Tibial nerve (tissue), 4 donors: ENCODE results near the gene RPL11. TPM values are rescaled to one million over a fixed set of nuclear protein-coding genes. Genes with fewer than 3 reads are reported as not detected.
"Not testable (repeated sequence)": the region's sequence is repeated elsewhere in the genome, so short reads cannot be mapped to it uniquely, and the experiment has no call there.

Source experiments
- DNase-seq, 2 donors: peaks; one replicate each; pipeline ENCODE4 v3.0.0-alpha.2; 2019; ENCODE audit warnings: low spot score in 2 of 2
- H3K27ac ChIP-seq, 4 donors: fragments of 200-600 bp; sonication (generic) in 3 of 4; one replicate each; pipeline ENCODE4 v1.5.1; 2017 to 2019; ENCODE audit warnings: mild to moderate bottlenecking in 1 of 4
- H3K27me3 ChIP-seq, 2 donors: fragments of 200-600 bp; sonication (generic) in 1 of 2; one replicate each; pipeline versions ENCODE4 v1.5.1 to v1.6.0; 2017 to 2019
- H3K36me3 ChIP-seq, 3 donors: fragments of 200-600 bp; sonication (generic); one replicate each; pipeline ENCODE4 v1.5.1; 2018 to 2019
- H3K4me1 ChIP-seq, 4 donors: fragments of 200-600 bp; sonication (generic) in 3 of 4; one replicate each; pipeline ENCODE4 v1.5.1; 2017 to 2019
- H3K4me3 ChIP-seq, 4 donors: fragments of 200-600 bp; sonication (generic) in 3 of 4; one replicate each; pipeline ENCODE4 v1.5.1; 2017 to 2019; ENCODE audit warnings: mild to moderate bottlenecking in 1 of 4, moderate library complexity in 1 of 4
- H3K9me3 ChIP-seq, 4 donors: fragments of 200-600 bp; sonication (generic) in 3 of 4; one replicate each; pipeline ENCODE4 v1.5.1; 2017 to 2019
- EP300 ChIP-seq, 2 donors: sonication (generic); formaldehyde crosslinking; IDR thresholded peaks; one replicate each; pipeline ENCODE4 v1.6.1; 2017; ENCODE audit warnings: antibody characterized with exemption in 2 of 2, mild to moderate bottlenecking in 1 of 2
- POLR2A ChIP-seq, 2 donors: fragments of 450-650 bp; IDR thresholded peaks; one replicate each; pipeline ENCODE4 v1.6.1; 2017; ENCODE audit warnings: antibody characterized with exemption in 2 of 2, mild to moderate bottlenecking in 2 of 2, moderate library complexity in 2 of 2
- WGBS, 2 donors: methylation state at CpG; one replicate each; pipeline ENCODE4 v1.1.5; 2018; 5-methylcytosine and 5-hydroxymethylcytosine counted together
- total RNA-seq, 4 donors: library from RNA; depleted of rRNA; stranded (reverse); fragments of >200 nt; gene quantifications; one replicate each; pipeline ENCODE4 v1.1.0, GENCODE V29; 2016
- TF ChIP-seq, protein P1 (sequence below), 5 experiments: fragments of 200-600 bp in 3 of 5; fragments of 450-650 bp in 2 of 5; sonication (generic) in 3 of 5; IDR thresholded peaks; one replicate each; pipeline ENCODE4 v1.5.1; 2016 to 2019; ENCODE audit warnings: antibody characterized with exemption in 5 of 5, mild to moderate bottlenecking in 3 of 5, moderate library complexity in 2 of 5

RPL11 gene
- total RNA-seq, 4 donors from 2014 or later: 739 to 843 (median 765) TPM

DNA sequence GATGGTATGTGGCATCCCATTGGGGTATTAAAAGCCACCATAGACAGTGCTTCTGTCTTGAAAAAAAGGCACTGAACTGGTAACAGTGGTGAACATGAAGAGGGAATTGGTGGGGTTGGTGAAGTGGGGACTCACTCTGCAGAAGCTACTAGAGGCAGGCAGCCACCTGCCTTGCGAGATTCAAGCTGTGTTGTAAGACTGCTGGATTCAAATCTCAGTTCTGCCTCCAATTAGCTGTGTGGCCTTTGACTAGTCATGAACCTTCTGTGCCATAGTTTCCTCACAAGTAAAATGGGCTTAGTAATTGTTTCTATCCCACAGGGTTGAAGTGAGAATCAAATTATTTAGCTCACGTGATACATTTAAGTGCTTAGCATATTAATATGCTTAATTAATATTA lies 35.1 kb downstream of the RPL11 start:
- WGBS, 2 donors: 80 to 85% methylated on average over 2 of the region's 2 CpGs
- no peak for DNase-seq
- no peaks in the 10 kb centered on the region for H3K27me3 ChIP-seq

DNA sequence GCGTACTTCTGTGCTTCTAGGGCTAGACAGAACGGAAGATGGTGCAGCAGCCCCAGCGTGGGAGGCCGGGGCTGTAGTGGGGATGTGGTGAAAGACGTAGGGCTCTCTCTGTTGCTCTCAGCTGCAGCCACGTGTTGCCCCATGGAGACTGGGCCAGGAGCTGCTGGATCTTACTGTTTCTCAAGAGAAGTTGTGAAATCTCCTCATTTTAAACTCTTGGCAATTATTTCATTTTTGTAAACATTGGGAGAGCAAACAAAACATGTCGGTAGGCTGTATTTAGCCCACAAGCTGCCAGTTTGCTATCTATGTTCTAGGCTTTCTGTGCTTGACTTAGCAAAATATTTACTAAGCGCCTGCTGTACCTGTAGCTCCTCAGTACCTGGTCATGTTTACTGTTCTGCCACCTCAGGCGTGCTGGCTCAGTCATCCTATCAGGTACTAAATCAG lies 35.8 kb downstream of the RPL11 start:
- 53 to 62% methylated on average over 9 of the region's 9 CpGs for WGBS, 2 donors
- peak overlapping the region in 3 of 4 donors; percentile 26 to 74 (median 33) for H3K27ac ChIP-seq

More for the DNA sequence above, 35.1 kb downstream of the RPL11 start:
- TF ChIP-seq, protein P1, sequence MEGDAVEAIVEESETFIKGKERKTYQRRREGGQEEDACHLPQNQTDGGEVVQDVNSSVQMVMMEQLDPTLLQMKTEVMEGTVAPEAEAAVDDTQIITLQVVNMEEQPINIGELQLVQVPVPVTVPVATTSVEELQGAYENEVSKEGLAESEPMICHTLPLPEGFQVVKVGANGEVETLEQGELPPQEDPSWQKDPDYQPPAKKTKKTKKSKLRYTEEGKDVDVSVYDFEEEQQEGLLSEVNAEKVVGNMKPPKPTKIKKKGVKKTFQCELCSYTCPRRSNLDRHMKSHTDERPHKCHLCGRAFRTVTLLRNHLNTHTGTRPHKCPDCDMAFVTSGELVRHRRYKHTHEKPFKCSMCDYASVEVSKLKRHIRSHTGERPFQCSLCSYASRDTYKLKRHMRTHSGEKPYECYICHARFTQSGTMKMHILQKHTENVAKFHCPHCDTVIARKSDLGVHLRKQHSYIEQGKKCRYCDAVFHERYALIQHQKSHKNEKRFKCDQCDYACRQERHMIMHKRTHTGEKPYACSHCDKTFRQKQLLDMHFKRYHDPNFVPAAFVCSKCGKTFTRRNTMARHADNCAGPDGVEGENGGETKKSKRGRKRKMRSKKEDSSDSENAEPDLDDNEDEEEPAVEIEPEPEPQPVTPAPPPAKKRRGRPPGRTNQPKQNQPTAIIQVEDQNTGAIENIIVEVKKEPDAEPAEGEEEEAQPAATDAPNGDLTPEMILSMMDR (IDR thresholded peaks at IDR 0.05): no peak
- TF ChIP-seq EP300 (IDR thresholded peaks at IDR 0.05) (no peak), POLR2A (IDR thresholded peaks at IDR 0.05) (no peak)
- H3K9me3 ChIP-seq: no peaks in the 10 kb centered on the region
- no peak overlapping the region for H3K4me3 ChIP-seq
- H3K4me1 ChIP-seq: peaks cover 0 to 23% (median 4%) of the 10 kb centered on the region in 4 donors
- no peaks in the 10 kb centered on the region for H3K36me3 ChIP-seq
- peak overlapping the region in 1 of 4 donors; percentile 74 for H3K27ac ChIP-seq

DNA sequence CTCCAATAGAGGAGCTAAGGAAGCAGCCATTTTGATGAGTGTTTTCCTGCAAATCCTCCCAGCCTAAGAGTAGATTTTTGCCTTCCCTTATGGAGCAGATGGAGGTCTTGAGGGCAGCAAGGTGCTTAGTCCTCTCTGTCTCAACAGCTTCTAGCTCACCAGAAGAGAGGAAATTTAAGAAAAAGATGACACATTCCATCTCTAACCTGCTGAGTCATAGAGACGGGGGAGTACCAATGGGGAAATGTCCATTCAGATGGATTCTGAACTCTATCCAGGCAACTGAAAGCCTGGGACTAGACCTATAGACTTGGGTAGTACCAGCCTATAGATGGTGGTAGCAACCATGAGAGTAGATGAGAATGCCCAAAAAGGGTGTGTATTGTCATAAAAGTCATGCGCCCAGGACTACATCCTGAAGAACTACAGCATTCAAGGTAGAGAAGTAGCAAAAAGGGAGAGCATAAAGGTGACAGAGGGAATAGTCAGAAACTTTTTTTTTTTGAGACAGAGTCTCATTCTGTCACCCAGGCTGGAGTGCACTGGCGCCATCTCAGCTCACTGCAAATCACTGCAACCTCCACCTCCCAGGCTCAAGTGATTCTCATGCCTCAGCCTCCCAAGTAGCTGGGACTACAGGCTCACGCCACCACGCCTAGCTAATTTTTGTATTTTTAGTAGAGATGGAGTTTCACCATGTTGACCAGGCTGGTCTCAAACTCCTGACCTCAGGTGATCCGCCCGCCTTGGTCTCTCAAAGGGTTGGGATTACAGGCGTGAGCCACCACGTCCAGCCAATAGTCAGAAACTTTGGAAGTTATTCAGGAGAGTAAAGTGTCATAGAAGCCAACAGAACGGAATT lies 41.0 kb downstream of the RPL11 start:
- no peaks in the 10 kb centered on the region for H3K9me3 ChIP-seq
- TF ChIP-seq, protein P1 (IDR thresholded peaks at IDR 0.05): no peak
- TF ChIP-seq POLR2A (IDR thresholded peaks at IDR 0.05): no peak
- no peaks in the 10 kb centered on the region for H3K36me3 ChIP-seq
- WGBS, 2 donors: 94 to 97% methylated on average over 10 of the region's 10 CpGs
- no peaks in the 10 kb centered on the region for H3K27me3 ChIP-seq
- DNase-seq: no peak
- no peak overlapping the region for H3K4me3 ChIP-seq
- no peak overlapping the region for H3K27ac ChIP-seq
- H3K4me1 ChIP-seq: peaks cover 0 to 8% (median 3%) of the 10 kb centered on the region in 4 donors

More for the DNA sequence above, 35.8 kb downstream of the RPL11 start:
- TF ChIP-seq, protein P1 (IDR thresholded peaks at IDR 0.05): no peak
- peak in 1 of 2 donors; percentile 46 for TF ChIP-seq EP300 (IDR thresholded peaks at IDR 0.05)
- H3K36me3 ChIP-seq: no peaks in the 10 kb centered on the region
- DNase-seq: peak; percentile 33 to 60
- peaks cover 0 to 23% (median 4%) of the 10 kb centered on the region in 4 donors for H3K4me1 ChIP-seq
- no peak overlapping the region for H3K4me3 ChIP-seq
- no peaks in the 10 kb centered on the region for H3K9me3 ChIP-seq
- H3K27me3 ChIP-seq: no peaks in the 10 kb centered on the region

DNA sequence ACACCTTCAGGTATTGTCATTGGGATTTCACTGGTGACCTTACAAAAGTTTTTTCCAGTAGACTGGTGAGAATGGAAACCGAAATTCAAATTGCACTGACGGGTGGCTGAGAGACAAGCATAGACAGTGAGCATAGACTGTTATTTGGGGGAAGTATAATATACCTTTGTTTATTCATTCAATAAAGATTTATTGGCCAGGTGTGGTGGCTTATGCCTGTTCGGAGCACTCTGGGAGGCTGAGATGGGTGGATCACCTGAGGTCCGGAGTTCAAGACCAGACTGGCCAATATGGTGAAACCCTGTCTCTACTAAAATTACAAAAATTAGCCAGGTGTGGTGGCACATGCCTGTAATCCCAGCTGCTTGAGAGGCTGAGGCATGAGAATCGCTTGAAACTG lies 41.7 kb downstream of the RPL11 start:
- H3K9me3 ChIP-seq, H3K4me3 ChIP-seq, H3K36me3 ChIP-seq, H3K27ac ChIP-seq, DNase-seq, H3K4me1 ChIP-seq, H3K27me3 ChIP-seq: not testable (repeated sequence)
- WGBS, 2 donors: 92 to 100% methylated on average over 5 of the region's 5 CpGs

DNA sequence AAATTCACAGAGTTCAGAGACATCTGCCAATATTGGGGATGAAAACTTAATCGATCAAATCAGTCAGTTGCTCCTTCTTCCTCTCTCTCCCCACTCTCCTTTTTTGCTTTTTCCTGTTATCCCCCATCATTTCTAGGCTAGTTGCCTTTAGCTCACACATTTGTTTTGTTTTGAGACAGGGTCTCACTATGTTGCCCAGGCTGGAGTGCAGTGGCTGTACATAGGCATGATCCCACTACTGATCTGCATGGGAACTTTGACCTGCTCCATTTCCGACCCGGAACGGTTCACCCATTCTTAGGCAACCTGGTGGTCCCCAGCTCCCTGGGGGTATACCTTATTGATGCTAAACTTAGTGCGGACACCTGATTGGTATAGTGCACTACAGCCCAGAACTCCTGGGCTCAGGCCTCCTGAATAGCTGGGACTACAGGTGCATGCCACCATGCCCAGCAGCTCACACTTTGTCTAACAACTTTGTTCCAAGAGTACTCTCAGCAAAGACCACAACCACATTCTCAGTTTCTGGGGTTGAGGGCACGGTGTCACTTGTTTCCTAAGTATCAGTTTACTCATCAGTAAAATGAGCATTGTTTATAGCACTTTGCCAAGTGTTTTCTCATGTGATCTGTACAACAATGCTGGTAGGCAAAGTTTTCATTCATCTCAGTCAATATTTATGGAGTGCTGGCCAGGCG lies 45.0 kb downstream of the RPL11 start:
- H3K4me1 ChIP-seq: no peaks in the 10 kb centered on the region
- H3K36me3 ChIP-seq: no peaks in the 10 kb centered on the region
- H3K27ac ChIP-seq: no peak overlapping the region
- H3K4me3 ChIP-seq: no peak overlapping the region
- TF ChIP-seq, protein P1 (IDR thresholded peaks at IDR 0.05): no peak
- TF ChIP-seq POLR2A (IDR thresholded peaks at IDR 0.05) (no peak), EP300 (IDR thresholded peaks at IDR 0.05) (no peak)
- no peaks in the 10 kb centered on the region for H3K27me3 ChIP-seq
- DNase-seq: no peak
- 92 to 96% methylated on average over 7 of the region's 7 CpGs for WGBS, 2 donors
- H3K9me3 ChIP-seq: no peaks in the 10 kb centered on the region
